PC-3 (cell line): ENCODE data around the gene CIAO3.

Source experiments
- EZH2phosphoT487 ChIP-seq: fragments of 300-600 bp; sonication (generic); IDR thresholded peaks from 2 replicates; pipeline ENCODE4 v1.6.1; 2018; ENCODE audit warnings: mild to moderate bottlenecking, antibody characterized with exemption, low read length, borderline replicate concordance
- TF ChIP-seq, protein P1 (sequence below): fragments of 300-600 bp; sonication (generic); conservative IDR thresholded peaks from 2 replicates; pipeline ENCODE4 v1.5.1; 2017; ENCODE audit warnings: antibody characterized with exemption, low read depth, mild to moderate bottlenecking, low read length

DNA sequence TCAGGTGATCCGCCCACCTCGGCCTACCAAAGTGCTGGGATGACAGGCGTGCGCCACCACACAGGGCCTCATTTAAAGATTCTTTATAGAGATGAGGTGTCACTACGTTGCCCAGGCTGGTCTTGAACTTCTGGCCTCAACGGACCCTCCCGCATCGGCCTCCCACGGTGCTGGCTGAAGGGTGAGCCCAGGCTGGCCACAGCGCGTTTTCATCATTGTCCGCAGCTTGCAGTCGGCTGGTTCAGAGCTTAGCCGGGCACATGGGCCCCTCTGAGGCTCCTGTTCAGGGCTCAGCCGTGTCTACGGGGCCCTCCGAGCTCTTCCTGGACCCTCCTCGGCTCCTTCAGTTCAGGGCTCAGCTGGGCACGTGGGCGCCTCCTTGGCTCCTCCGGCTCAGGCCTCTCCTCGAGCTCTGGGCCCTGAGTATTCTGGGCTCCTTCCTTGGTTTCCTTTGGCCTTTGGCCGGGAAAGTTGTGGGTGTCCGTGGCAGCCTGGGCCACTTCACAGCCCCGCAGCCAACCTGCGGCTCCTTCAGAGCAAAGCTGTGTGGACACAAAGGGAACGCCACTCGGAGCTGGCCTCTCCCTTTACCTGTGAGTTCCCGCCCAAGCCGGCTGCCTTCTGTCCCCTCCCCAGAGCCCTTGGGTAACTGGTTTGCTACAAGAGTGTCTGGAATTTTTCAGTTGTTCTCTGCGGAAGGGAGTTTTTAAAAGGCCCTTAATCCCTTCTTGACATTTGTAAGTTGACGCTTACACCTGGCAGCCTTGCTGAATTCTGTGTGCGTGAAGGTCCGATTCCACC is 18.5 kb upstream of the CIAO3 start:
- TF ChIP-seq, protein P1, sequence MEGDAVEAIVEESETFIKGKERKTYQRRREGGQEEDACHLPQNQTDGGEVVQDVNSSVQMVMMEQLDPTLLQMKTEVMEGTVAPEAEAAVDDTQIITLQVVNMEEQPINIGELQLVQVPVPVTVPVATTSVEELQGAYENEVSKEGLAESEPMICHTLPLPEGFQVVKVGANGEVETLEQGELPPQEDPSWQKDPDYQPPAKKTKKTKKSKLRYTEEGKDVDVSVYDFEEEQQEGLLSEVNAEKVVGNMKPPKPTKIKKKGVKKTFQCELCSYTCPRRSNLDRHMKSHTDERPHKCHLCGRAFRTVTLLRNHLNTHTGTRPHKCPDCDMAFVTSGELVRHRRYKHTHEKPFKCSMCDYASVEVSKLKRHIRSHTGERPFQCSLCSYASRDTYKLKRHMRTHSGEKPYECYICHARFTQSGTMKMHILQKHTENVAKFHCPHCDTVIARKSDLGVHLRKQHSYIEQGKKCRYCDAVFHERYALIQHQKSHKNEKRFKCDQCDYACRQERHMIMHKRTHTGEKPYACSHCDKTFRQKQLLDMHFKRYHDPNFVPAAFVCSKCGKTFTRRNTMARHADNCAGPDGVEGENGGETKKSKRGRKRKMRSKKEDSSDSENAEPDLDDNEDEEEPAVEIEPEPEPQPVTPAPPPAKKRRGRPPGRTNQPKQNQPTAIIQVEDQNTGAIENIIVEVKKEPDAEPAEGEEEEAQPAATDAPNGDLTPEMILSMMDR = no peak
- TF ChIP-seq EZH2phosphoT487 = no peak
